B cell (primary cell): ENCODE data around the gene HS2ST1. TPM values are rescaled to one million over a fixed set of nuclear protein-coding genes. Genes with fewer than 3 reads are reported as not detected.

ENCODE experiments used
- ATAC-seq: fragments of 200-7000 bp; cut with Tn5 transposase; one replicate; pipeline ENCODE4 v1.10.0; 2021; ENCODE audit warnings: low read depth, mild to moderate bottlenecking, moderate number of reproducible peaks, moderate library complexity
- CTCF ChIA-PET: fragments of 350-600 bp; sonication (Branson Sonifier 250); formaldehyde crosslinking; loops from one replicate; lab custom pipeline; 2021; ENCODE audit warnings: antibody characterized with exemption, inconsistent platforms; lab: Charles Lee
- POLR2A ChIA-PET: fragments of 350-600 bp; sonication (Branson Sonifier 250); formaldehyde crosslinking; loops from one replicate; lab custom pipeline; 2021; ENCODE audit warnings: antibody characterized with exemption; lab: Charles Lee
- DNase-seq: peaks from one replicate; pipeline ENCODE4 v3.0.0; 2013
- H2AFZ ChIP-seq: 2 replicates; pipeline ENCODE4 v1.6.1; 2012; ENCODE audit warnings: mild to moderate bottlenecking, low read depth, low read length; ENCODE audit not compliant: insufficient read depth, poor library complexity, severe bottlenecking
- H3K27ac ChIP-seq, 2 donors: 1 replicate in 1 of 2; 2 replicates in 1 of 2; pipeline ENCODE4 v1.5.1; 2012 to 2013; ENCODE audit warnings: low read length in 2 of 2, mild to moderate bottlenecking in 2 of 2, moderate library complexity in 1 of 2
- H3K27me3 ChIP-seq, 4 experiments: fragments of 200-600 bp in 1 of 4; sonication (generic) in 1 of 4; replicated peaks in 1 of 4; 1 replicate in 2 of 4; 2 replicates in 2 of 4; pipeline versions ENCODE4 v1.6.1 to v1.7.0; 2013 to 2016; ENCODE audit warnings: low read length in 3 of 4, mild to moderate bottlenecking in 2 of 4, mixed read lengths in 1 of 4, moderate library complexity in 1 of 4; ENCODE audit not compliant: insufficient read depth in 4 of 4, control insufficient read depth in 3 of 4; ENCODE audit errors: control extremely low read depth in 1 of 4
- H3K36me3 ChIP-seq, 2 experiments: replicated peaks in 1 of 2; 1 replicate in 1 of 2; 2 replicates in 1 of 2; pipeline versions ENCODE4 v1.6.1 to v1.7.1; 2013; ENCODE audit warnings: low read length in 1 of 2; ENCODE audit not compliant: insufficient read depth in 2 of 2, control insufficient read depth in 1 of 2; ENCODE audit errors: control extremely low read depth in 1 of 2, extremely low read depth in 1 of 2
- H3K4me1 ChIP-seq, 2 donors: fragments of 200-600 bp in 1 of 2; sonication (generic) in 1 of 2; 1 replicate in 1 of 2; 2 replicates in 1 of 2; pipeline versions ENCODE4 v1.5.1 to v1.6.1; 2013 to 2017; ENCODE audit warnings: low read length in 2 of 2; ENCODE audit not compliant: control insufficient read depth in 2 of 2, insufficient read depth in 2 of 2
- H3K4me2 ChIP-seq: replicated peaks from 2 replicates; pipeline ENCODE3; 2012; ENCODE audit warnings: mild to moderate bottlenecking, low read depth, low read length; ENCODE audit not compliant: poor library complexity, severe bottlenecking
- H3K4me3 ChIP-seq, 5 experiments: fragments of 200-600 bp in 1 of 5; sonication (generic) in 1 of 5; 1 replicate in 3 of 5; 2 replicates in 2 of 5; pipeline versions ENCODE4 v1.5.1 to v1.7.0; 2011 to 2016; ENCODE audit warnings: low read length in 4 of 5, mild to moderate bottlenecking in 4 of 5, low read depth in 2 of 5, control low read depth in 1 of 5, moderate library complexity in 1 of 5; ENCODE audit not compliant: insufficient read depth in 1 of 5; ENCODE audit errors: control extremely low read depth in 1 of 5, extremely low read depth in 1 of 5
- H3K79me2 ChIP-seq: fragments of 200-600 bp; sonication (generic); one replicate; pipeline ENCODE4 v1.6.0; 2016; ENCODE audit warnings: low read length; ENCODE audit not compliant: control insufficient read depth, insufficient read depth
- H3K9ac ChIP-seq: fragments of 200-600 bp; sonication (generic); 2 replicates; pipeline ENCODE4 v1.6.1; 2017; ENCODE audit warnings: mild to moderate bottlenecking, low read length, moderate library complexity
- H3K9me3 ChIP-seq, 3 donors: one replicate each; pipeline versions ENCODE4 v1.6.1 to v1.7.1; 2013; ENCODE audit warnings: low read length in 2 of 3; ENCODE audit not compliant: control insufficient read depth in 2 of 3, insufficient read depth in 1 of 3; ENCODE audit errors: control extremely low read depth in 1 of 3
- H4K20me1 ChIP-seq: 2 replicates; pipeline ENCODE4 v1.6.0; 2012; ENCODE audit warnings: mild to moderate bottlenecking, low read length; ENCODE audit not compliant: insufficient read depth, control insufficient read depth, poor library complexity, severe bottlenecking
- H3K27ac Mint-ChIP-seq: one replicate; pipeline ENCODE4 v1.8.0; 2021; ENCODE audit warnings: mixed read lengths
- H3K27me3 Mint-ChIP-seq: one replicate; pipeline ENCODE4 v1.8.0; 2021; ENCODE audit warnings: mixed read lengths
- H3K4me1 Mint-ChIP-seq: one replicate; pipeline ENCODE4 v1.8.0; 2021; ENCODE audit warnings: mixed read lengths
- H3K4me3 Mint-ChIP-seq: one replicate; pipeline ENCODE4 v1.8.0; 2021; ENCODE audit warnings: mixed read lengths
- H3K9me3 Mint-ChIP-seq: one replicate; pipeline ENCODE4 v1.8.0; 2022; ENCODE audit warnings: mixed read lengths; ENCODE audit not compliant: insufficient read depth
- CTCF ChIP-seq: fragments of 200-600 bp; IDR thresholded peaks from one replicate; pipeline ENCODE4 v1.8.0; 2022; ENCODE audit warnings: antibody characterized with exemption, mild to moderate bottlenecking
- EZH2 ChIP-seq: IDR thresholded peaks from 2 replicates; pipeline ENCODE4 v1.6.1; 2012; ENCODE audit warnings: borderline replicate concordance, low read depth, mild to moderate bottlenecking, moderate library complexity, low read length; ENCODE audit not compliant: insufficient read depth, poor library complexity, severe bottlenecking
- WGBS: methylation state at CpG from one replicate; pipeline ENCODE4 v1.1.5; 2013; ENCODE audit warnings: missing lambda C conversion rate; ENCODE audit not compliant: insufficient coverage; 5-methylcytosine and 5-hydroxymethylcytosine counted together
- intact Hi-C: fragments of 100-400 bp; cut with micrococcal nuclease; formaldehyde crosslinking; loops from one replicate; pipeline ENCODE4 v1.10.0; 2022
- polyA plus RNA-seq: library from polyadenylated mRNA; depleted of rRNA; stranded (reverse); fragments of >200 nt; gene quantifications from 2 replicates; pipeline ENCODE4 v1.2.3, GENCODE V29; 2012
- total RNA-seq, 2 donors: library from RNA; stranded (reverse); fragments of 120-200 nt in 1 of 2; gene quantifications; 1 replicate in 1 of 2; 2 replicates in 1 of 2; pipeline versions ENCODE4 v1.2.3 to v1.2.4, GENCODE V29; 2013 to 2022

The HS2ST1 gene
- total and polyA plus RNA-seq, 2 donors (not counting 1 experiment from before 2014, with no cell fraction given): 3.0 to 16.9 TPM

- whole genome bisulfite sequencing: 42% methylated on average over 2 of the region's 3 CpGs
- intact Hi-C loops: no loop called here
- no peak overlapping the region for H3K27ac Mint-ChIP-seq
Observed at GRCh38 chr1:87147851-87148250, 233.4 kb downstream of the HS2ST1 start.

GRCh38 chr1:87148661-87149060 is 234.2 kb downstream of the HS2ST1 start:
- no peak overlapping the region for H3K4me3 Mint-ChIP-seq
- H3K27ac ChIP-seq: no peak overlapping the region
- intact Hi-C loops: no loop called here
- H3K9ac ChIP-seq: no peak overlapping the region
- H3K27me3 ChIP-seq: peaks cover 0 to 35% (median 18%) of the 10 kb centered on the region in 4 experiments
- no peak overlapping the region for H3K4me2 ChIP-seq
- H3K4me3 ChIP-seq: no peak overlapping the region
- peaks cover 15 to 16% of the 10 kb centered on the region in 2 donors for H3K4me1 ChIP-seq
- POLR2A ChIA-PET: no interaction called here
- DNase-seq (no peak), ATAC-seq (no peak)
- H4K20me1 ChIP-seq: no peaks in the 10 kb centered on the region
- 87% methylated on average over 2 of the region's 4 CpGs for WGBS
- no peaks in the 10 kb centered on the region for H3K79me2 ChIP-seq
- H3K9me3 ChIP-seq: peaks cover 0 to 2% (median 0%) of the 10 kb centered on the region in 3 donors
- no peak for TF ChIP-seq CTCF
- CTCF ChIA-PET: interaction anchor here (1.1 to 1.7 kb wide), 2 partner anchors 14 to 15 kb away, joined by 3 to 8 read pairs; no protein-coding TSS in a partner anchor
- H3K4me1 Mint-ChIP-seq: peaks cover 14% of the 10 kb centered on the region
- no peak overlapping the region for H3K27ac Mint-ChIP-seq
- H2AFZ ChIP-seq: no peak overlapping the region
- peaks cover 53% of the 10 kb centered on the region for H3K27me3 Mint-ChIP-seq
- no peaks in the 10 kb centered on the region for H3K9me3 Mint-ChIP-seq
- no peaks in the 10 kb centered on the region for H3K36me3 ChIP-seq

More at GRCh38 chr1:87147851-87148250, 233.4 kb downstream of the HS2ST1 start:
- Histone ChIP-seq H3K4me2 (no peak overlapping the region), H4K20me1 (no peaks in the 10 kb centered on the region), H3K27ac (no peak overlapping the region), H3K79me2 (no peaks in the 10 kb centered on the region), H2AFZ (no peak overlapping the region), H3K9me3 (peaks cover 0 to 2% (median 0%) of the 10 kb centered on the region in 3 donors), H3K9ac (no peak overlapping the region), H3K36me3 (no peaks in the 10 kb centered on the region), H3K27me3 (peaks cover 0 to 35% (median 15%) of the 10 kb centered on the region in 4 experiments), H3K4me1 (peaks cover 15 to 16% of the 10 kb centered on the region in 2 donors), H3K4me3 (no peak overlapping the region)
- Mint-ChIP-seq H3K27me3 (peaks cover 49% of the 10 kb centered on the region), H3K4me3 (no peak overlapping the region), H3K4me1 (peaks cover 14% of the 10 kb centered on the region), H3K9me3 (no peaks in the 10 kb centered on the region)
- ChIA-PET POLR2A (no interaction called here), CTCF (interaction anchor here (1.1 kb wide), 1 partner anchor 13 kb away, joined by 3 read pairs; no protein-coding TSS in a partner anchor)
- ATAC-seq (no peak), DNase-seq (no peak)
- TF ChIP-seq CTCF: no peak
- no peak for TF ChIP-seq EZH2
